Measurements from ENCODE around the gene H2BW1. TPM values are rescaled to one million over a fixed set of nuclear protein-coding genes. Genes with fewer than 3 reads are reported as not detected.

H2BW1 gene
- total RNA-seq, 2 experiments from 2014 or later, result not detected

Other genes starting within 250 kb of the H2BW1 start
- not detected for gene PLP1, start 236.9 kb downstream of the H2BW1 start, total RNA-seq
- under 1 TPM; 0.33 to 0.37 TPM for gene RAB9B, start 181.5 kb downstream of the H2BW1 start, total RNA-seq
- gene TMSB15B, start 51.1 kb downstream of the H2BW1 start, total RNA-seq, result 10 to 100 TPM; 10.1 to 10.4 TPM
- gene H2BW2, start 26.2 kb upstream of the H2BW1 start, total RNA-seq, result not detected
- 1 to 10 TPM; 4.3 to 5.1 TPM for gene TMSB15C, start 62.5 kb upstream of the H2BW1 start, total RNA-seq
- gene ZCCHC18, start 98.8 kb upstream of the H2BW1 start, total RNA-seq, result 10 to 100 TPM in 1 of 2 experiments, 1 to 10 TPM in 1; 8.8 to 13.5 TPM
- 10 to 100 TPM; 13.9 to 15.0 TPM for gene SLC25A53, start 143.3 kb upstream of the H2BW1 start, total RNA-seq
- 10 to 100 TPM; 13.4 to 14.0 TPM for gene FAM199X, start 152.7 kb upstream of the H2BW1 start, total RNA-seq
- not detected for gene ESX1, start 241.2 kb upstream of the H2BW1 start, total RNA-seq